Endothelial cell of umbilical vein (primary cell): Measurements from ENCODE around the gene KCNAB2. TPM values are rescaled to one million over a fixed set of nuclear protein-coding genes. Genes with fewer than 3 reads are reported as not detected.

ENCODE experiments used
- BruUV-seq: library from RNA; stranded (reverse); fragments of 400-500 nt; replicated peaks from 2 replicates; lab custom pipeline; 2021; lab: Mats Ljungman, UMichigan
- CTCF ChIA-PET: fragments of 300-600, 350-600 bp; sonication (Branson Sonifier 250); formaldehyde crosslinking; loops from one replicate; lab custom pipeline; 2021; ENCODE audit warnings: antibody characterized with exemption, inconsistent platforms; lab: Charles Lee
- POLR2A ChIA-PET: fragments of 300-600, 350-600 bp; sonication (Branson Sonifier 250); formaldehyde crosslinking; loops from one replicate; lab custom pipeline; 2021; ENCODE audit warnings: antibody characterized with exemption, inconsistent platforms; lab: Charles Lee
- DNase-seq: peaks from one replicate; pipeline ENCODE4 v3.0.0-alpha.2; 2011; ENCODE audit warnings: low read depth, low spot score
- FAIRE-seq: peaks from 2 replicates; lab custom pipeline; 2011; peaks lifted over from hg19 to GRCh38; lab: Jason Lieb, UNC
- H2AFZ ChIP-seq: 2 replicates; pipeline ENCODE4 v1.6.0; 2012; ENCODE audit warnings: low read depth, low read length, control low read depth, inconsistent platforms
- H3K27ac ChIP-seq: 2 replicates; pipeline ENCODE4 v1.5.1; 2011; ENCODE audit warnings: low read depth, mild to moderate bottlenecking, control low read depth, low read length, moderate library complexity; ENCODE audit not compliant: insufficient read depth
- H3K27me3 ChIP-seq, 2 experiments: 2 replicates each; pipeline versions ENCODE4 v1.6.0 to v1.6.1; 2011; ENCODE audit warnings: low read length in 2 of 2, mixed read lengths in 1 of 2; ENCODE audit not compliant: control insufficient read depth in 2 of 2, insufficient read depth in 2 of 2
- H3K36me3 ChIP-seq, 2 experiments: 2 replicates in 1 of 2; 3 replicates in 1 of 2; pipeline ENCODE4 v1.5.1; 2011; ENCODE audit warnings: low read length in 2 of 2, mild to moderate bottlenecking in 1 of 2, moderate library complexity in 1 of 2; ENCODE audit not compliant: control insufficient read depth in 2 of 2, insufficient read depth in 2 of 2; ENCODE audit errors: extremely low read depth in 1 of 2
- H3K4me1 ChIP-seq: 3 replicates; pipeline ENCODE4 v1.5.1; 2011; ENCODE audit warnings: mild to moderate bottlenecking, low read length; ENCODE audit not compliant: control insufficient read depth, insufficient read depth; ENCODE audit errors: extremely low read depth
- H3K4me2 ChIP-seq: 2 replicates; pipeline ENCODE4 v1.6.1; 2011; ENCODE audit warnings: low read length, control low read depth, mixed read lengths; ENCODE audit not compliant: insufficient read depth
- H3K4me3 ChIP-seq, 3 experiments: fragments of 200-600 bp in 1 of 3; sonication (generic), shearing (Covaris generic) in 1 of 3; replicated peaks in 1 of 3; 2 replicates each; pipeline ENCODE4 v1.5.1; 2011 to 2016; ENCODE audit warnings: control low read depth in 3 of 3, low read length in 3 of 3, mild to moderate bottlenecking in 2 of 3, inconsistent platforms in 1 of 3, low read depth in 1 of 3, moderate library complexity in 1 of 3; ENCODE audit not compliant: insufficient read depth in 1 of 3
- H3K79me2 ChIP-seq: 2 replicates; pipeline ENCODE4 v1.6.0; 2012; ENCODE audit warnings: low read length, inconsistent platforms; ENCODE audit not compliant: control insufficient read depth, insufficient read depth
- H3K9ac ChIP-seq: replicated peaks from 2 replicates; pipeline ENCODE3; 2011; ENCODE audit warnings: low read length, control low read depth; ENCODE audit not compliant: insufficient read depth; ENCODE audit errors: extremely low read depth
- H3K9me1 ChIP-seq: replicated peaks from 3 replicates; pipeline ENCODE4 v1.6.0; 2011; ENCODE audit warnings: mild to moderate bottlenecking, low read length; ENCODE audit not compliant: control insufficient read depth, insufficient read depth; ENCODE audit errors: extremely low read depth
- H3K9me3 ChIP-seq: replicated peaks from 2 replicates; pipeline ENCODE4 v1.5.1; 2012; ENCODE audit warnings: low read length, inconsistent platforms; ENCODE audit not compliant: control insufficient read depth, insufficient read depth
- H4K20me1 ChIP-seq: replicated peaks from 2 replicates; pipeline ENCODE3; 2011; ENCODE audit warnings: mild to moderate bottlenecking, low read length; ENCODE audit not compliant: control insufficient read depth, insufficient read depth; ENCODE audit errors: extremely low read depth
- CTCF ChIP-seq, 2 donors: IDR thresholded peaks; 1 replicate in 1 of 2; 2 replicates in 1 of 2; pipeline ENCODE4 v1.5.1; 2011; ENCODE audit warnings: low read length in 2 of 2, mild to moderate bottlenecking in 2 of 2, moderate library complexity in 2 of 2, control low read depth in 1 of 2, inconsistent platforms in 1 of 2, low read depth in 1 of 2; ENCODE audit not compliant: insufficient read depth in 1 of 2; ENCODE audit errors: extremely low read depth in 1 of 2
- EZH2 ChIP-seq: IDR thresholded peaks from 2 replicates; pipeline ENCODE4 v1.6.1; 2012; ENCODE audit warnings: borderline replicate concordance, low read depth, mild to moderate bottlenecking, moderate library complexity, low read length, inconsistent platforms; ENCODE audit not compliant: severe bottlenecking
- FOS ChIP-seq: IDR thresholded peaks from 2 replicates; pipeline ENCODE4 v1.6.1; 2011; ENCODE audit warnings: mild to moderate bottlenecking, low read length, moderate library complexity, borderline replicate concordance; ENCODE audit not compliant: insufficient read depth
- GATA2 ChIP-seq: IDR thresholded peaks from 2 replicates; pipeline ENCODE4 v1.7.0; 2011; ENCODE audit warnings: low read depth, mild to moderate bottlenecking, moderate library complexity, mixed read lengths, low read length; ENCODE audit not compliant: insufficient read length, insufficient read depth
- JUN ChIP-seq: IDR thresholded peaks from 2 replicates; pipeline ENCODE4 v1.6.1; 2011; ENCODE audit warnings: borderline replicate concordance, low read depth; ENCODE audit not compliant: insufficient read length, insufficient read depth
- MAX ChIP-seq: IDR thresholded peaks from 2 replicates; pipeline ENCODE4 v1.6.1; 2011; ENCODE audit not compliant: insufficient read depth, insufficient read length
- MYC ChIP-seq: IDR thresholded peaks from one replicate; pipeline ENCODE4 v1.6.1; 2011; ENCODE audit warnings: mild to moderate bottlenecking, low read depth, low read length
- POLR2A ChIP-seq: IDR thresholded peaks from 2 replicates; pipeline ENCODE4 v1.6.1; 2012; ENCODE audit warnings: low read depth, mild to moderate bottlenecking, control low read depth, low read length
- POLR2AphosphoS5 ChIP-seq: IDR thresholded peaks from 2 replicates; pipeline ENCODE4 v1.6.1; 2012; ENCODE audit warnings: low read depth, mild to moderate bottlenecking, control low read depth, low read length, moderate library complexity; ENCODE audit not compliant: insufficient read depth
- dilution Hi-C: fragments of 300-500 bp; cut with MboI; formaldehyde crosslinking; loops from one replicate; pipeline ENCODE4 v1.15.0; 2019; ENCODE audit warnings: low sequenced_read_pairs; ENCODE audit not compliant: extremely low pct_ligation_motif_present
- intact Hi-C: fragments of 100-400 bp; cut with micrococcal nuclease; formaldehyde crosslinking; loops from one replicate; pipeline ENCODE4 v1.10.0; 2022
- polyA plus RNA-seq, 4 experiments: library from polyadenylated mRNA; depleted of rRNA in 3 of 4; stranded (reverse) in 3 of 4; unstranded in 1 of 4; fragments of >200 nt; gene quantifications; 2 replicates each; pipeline versions ENCODE4 v1.2.1 to v1.2.3, GENCODE V29; 2011 to 2012; ENCODE audit warnings: missing spikeins in 1 of 4
- total RNA-seq: library from RNA; stranded (reverse); gene quantifications from 2 replicates; pipeline ENCODE4 v1.2.3, GENCODE V29; 2021

The KCNAB2 gene
- total and polyA plus RNA-seq, 2 donors (not counting 3 experiments of a cell fraction or from before 2014, with no cell fraction given): 2.4 to 3.8 TPM

GRCh38 chr1:6126028-6126427 is 80.3 kb downstream of the KCNAB2 start:
- no peak overlapping the region for H3K4me3 ChIP-seq
- CTCF ChIA-PET: interaction anchor here (1.4 kb wide), 1 partner anchor 79 kb away, joined by 3 read pairs; no protein-coding TSS in a partner anchor

More at GRCh38 chr1:6126028-6126427, 80.3 kb downstream of the KCNAB2 start:
- Histone ChIP-seq H3K4me1 (no peaks in the 10 kb centered on the region), H2AFZ (no peak overlapping the region), H3K9ac (no peak overlapping the region), H3K27ac (no peak overlapping the region), H3K9me1 (no peaks in the 10 kb centered on the region), H3K4me2 (no peak overlapping the region), H3K9me3 (no peaks in the 10 kb centered on the region), H3K27me3 (no peaks in the 10 kb centered on the region), H4K20me1 (no peaks in the 10 kb centered on the region), H3K36me3 (no peaks in the 10 kb centered on the region), H3K79me2 (no peaks in the 10 kb centered on the region)
- no TSS peak for BruUV-seq
- FAIRE-seq (no peak), DNase-seq (no peak)
- dilution Hi-C loops (no loop called here), intact Hi-C loops (no loop called here)
- TF ChIP-seq JUN: no peak
- TF ChIP-seq FOS: no peak
- TF ChIP-seq MAX: no peak
- TF ChIP-seq POLR2A: no peak
- TF ChIP-seq MYC: no peak
- no peak for TF ChIP-seq GATA2
- no peak for TF ChIP-seq CTCF (IDR thresholded peaks at IDR 0.05; ENCODE audit: extremely low read depth in 1 of 2, insufficient read depth in 1 of 2, low read depth in 1 of 2, low read length in 2 of 2)
- no peak for TF ChIP-seq POLR2AphosphoS5
- TF ChIP-seq EZH2: no peak
- POLR2A ChIA-PET: no interaction called here
